OCI-LY3 (cell line): ENCODE results near the gene BTBD9.

Source experiments
- H2AFZ ChIP-seq: fragments of 200-600, 300-600 bp; shearing (Covaris generic); 2 replicates; pipeline ENCODE4 v1.6.0; 2014; ENCODE audit warnings: antibody characterized with exemption, low read depth, low read length
- H3K27ac ChIP-seq: fragments of 200-600, 300-600 bp; sonication (generic); 2 replicates; pipeline ENCODE4 v1.5.1; 2014; ENCODE audit warnings: mild to moderate bottlenecking, low read length, moderate library complexity, mixed read lengths
- H3K27me3 ChIP-seq: fragments of 200-600, 300-600 bp; sonication (generic); 2 replicates; pipeline ENCODE4 v1.6.1; 2014; ENCODE audit warnings: low read depth, low read length, mixed read lengths
- H3K36me3 ChIP-seq: fragments of 200-600, 300-600 bp; sonication (generic); replicated peaks from 2 replicates; pipeline ENCODE3; 2014; ENCODE audit warnings: low read depth, low read length, mixed read lengths
- H3K4me1 ChIP-seq: fragments of 300-600, 200-600 bp; sonication (generic); 2 replicates; pipeline ENCODE4 v1.6.1; 2014; ENCODE audit warnings: low read length, mixed read lengths
- H3K4me2 ChIP-seq: fragments of 200-600, 300-600 bp; sonication (generic); 2 replicates; pipeline ENCODE4 v1.6.1; 2014; ENCODE audit warnings: low read length, mixed read lengths
- H3K4me3 ChIP-seq: fragments of 300-600, 200-600 bp; sonication (generic); 2 replicates; pipeline ENCODE4 v1.5.1; 2014; ENCODE audit warnings: antibody characterized with exemption, mild to moderate bottlenecking, low read length, moderate library complexity
- H3K79me2 ChIP-seq: fragments of 300-600, 200-600 bp; shearing (Covaris generic); 2 replicates; pipeline ENCODE4 v1.6.1; 2014; ENCODE audit warnings: mild to moderate bottlenecking, low read length, mixed read lengths
- H3K9ac ChIP-seq: fragments of 300-600, 200-600 bp; shearing (Covaris generic); 2 replicates; pipeline ENCODE4 v1.6.0; 2014; ENCODE audit warnings: mild to moderate bottlenecking, low read length, moderate library complexity
- H3K9me3 ChIP-seq: fragments of 200-600, 300-600 bp; shearing (Covaris generic); 2 replicates; pipeline ENCODE4 v1.6.1; 2014; ENCODE audit warnings: low read length, mixed read lengths; ENCODE audit not compliant: insufficient read depth
- H4K20me1 ChIP-seq: fragments of 200-600, 300-600 bp; sonication (generic); 2 replicates; pipeline ENCODE4 v1.6.1; 2016; ENCODE audit warnings: low read length, mixed read lengths; ENCODE audit not compliant: insufficient read depth
- CTCF ChIP-seq: fragments of 200-600, 300-600 bp; sonication (generic); IDR thresholded peaks from 2 replicates; pipeline ENCODE4 v1.5.1; 2014; ENCODE audit warnings: antibody characterized with exemption, low read length, low read depth
- EZH2phosphoT487 ChIP-seq: fragments of 200-600 bp; shearing (Covaris generic); IDR thresholded peaks from 2 replicates; pipeline ENCODE4 v1.6.1; 2018; ENCODE audit warnings: antibody characterized with exemption, mixed run types, low read depth

The BTBD9 gene

GRCh38 chr6:38137608-38138265, 502.0 kb downstream of the BTBD9 start:
- Histone ChIP-seq H3K36me3 (peaks cover 5% of the 10 kb centered on the region), H2AFZ (no peak overlapping the region), H3K4me2 (no peak overlapping the region), H4K20me1 (peaks cover 7% of the 10 kb centered on the region; the same call in 1 of the 2 replicates), H3K79me2 (peaks cover 3% of the 10 kb centered on the region; the same call in 1 of the 2 replicates), H3K27me3 (no peaks in the 10 kb centered on the region), H3K9ac (no peak overlapping the region), H3K9me3 (no peaks in the 10 kb centered on the region), H3K4me3 (no peak overlapping the region), H3K4me1 (peaks cover 32% of the 10 kb centered on the region), H3K27ac (no peak overlapping the region)
- TF ChIP-seq EZH2phosphoT487 (no peak), CTCF (no peak)

GRCh38 chr6:38136547-38136946, 503.2 kb downstream of the BTBD9 start:
- H4K20me1 ChIP-seq, result peaks cover 7% of the 10 kb centered on the region; the same call in 1 of the 2 replicates
- H3K79me2 ChIP-seq, result peaks cover 8% of the 10 kb centered on the region; the same call in 1 of the 2 replicates
- peaks cover 25% of the 10 kb centered on the region for H3K4me1 ChIP-seq
- H3K9ac ChIP-seq, result no peak overlapping the region
- TF ChIP-seq CTCF (no peak), EZH2phosphoT487 (no peak)
- no peak overlapping the region for H3K4me3 ChIP-seq
- peaks cover 5% of the 10 kb centered on the region for H3K36me3 ChIP-seq
- no peak overlapping the region for H2AFZ ChIP-seq
- no peak overlapping the region for H3K4me2 ChIP-seq
- H3K27ac ChIP-seq, result no peak overlapping the region
- no peaks in the 10 kb centered on the region for H3K9me3 ChIP-seq
- no peaks in the 10 kb centered on the region for H3K27me3 ChIP-seq

- H4K20me1 ChIP-seq, result peaks cover 7% of the 10 kb centered on the region; the same call in 1 of the 2 replicates
- no peak overlapping the region for H3K4me2 ChIP-seq
- TF ChIP-seq EZH2phosphoT487 (no peak), CTCF (no peak)
- H2AFZ ChIP-seq, result no peak overlapping the region
- peaks cover 15% of the 10 kb centered on the region for H3K4me1 ChIP-seq
- no peak overlapping the region for H3K4me3 ChIP-seq
- no peak overlapping the region for H3K9ac ChIP-seq
- H3K79me2 ChIP-seq, result peaks cover 8% of the 10 kb centered on the region; the same call in 1 of the 2 replicates
- H3K9me3 ChIP-seq, result no peaks in the 10 kb centered on the region
- no peaks in the 10 kb centered on the region for H3K27me3 ChIP-seq
- H3K27ac ChIP-seq, result no peak overlapping the region
- H3K36me3 ChIP-seq, result peaks cover 5% of the 10 kb centered on the region
Measured at GRCh38 chr6:38134704-38135088, 505.0 kb downstream of the BTBD9 start.

- Histone ChIP-seq H3K4me3 (no peak overlapping the region), H2AFZ (no peak overlapping the region), H3K27ac (no peak overlapping the region), H3K27me3 (no peaks in the 10 kb centered on the region), H3K9me3 (no peaks in the 10 kb centered on the region), H3K4me1 (peaks cover 15% of the 10 kb centered on the region), H3K36me3 (peaks cover 5% of the 10 kb centered on the region), H4K20me1 (peaks cover 7% of the 10 kb centered on the region; the same call in 1 of the 2 replicates), H3K79me2 (peaks cover 8% of the 10 kb centered on the region; the same call in 1 of the 2 replicates), H3K9ac (no peak overlapping the region), H3K4me2 (no peak overlapping the region)
- TF ChIP-seq CTCF (no peak), EZH2phosphoT487 (no peak)
Measured at GRCh38 chr6:38133932-38134703, 505.6 kb downstream of the BTBD9 start.
